HG03342 (cell line): ENCODE data around the gene ADAMTS13.

Source experiments
- ATAC-seq: cut with Tn5 transposase; IDR thresholded peaks from one replicate; pipeline ENCODE4 v1.9.1; 2021; ENCODE audit warnings: mild to moderate bottlenecking, moderate library complexity; ENCODE audit not compliant: unreplicated experiment

The ADAMTS13 gene

GRCh38 chr9:133505901-133506652 is 83.9 kb downstream of the ADAMTS13 start:
- ATAC-seq = no peak

- no peak for ATAC-seq
Measured at GRCh38 chr9:133506653-133507038, 84.5 kb downstream of the ADAMTS13 start.

DNA sequence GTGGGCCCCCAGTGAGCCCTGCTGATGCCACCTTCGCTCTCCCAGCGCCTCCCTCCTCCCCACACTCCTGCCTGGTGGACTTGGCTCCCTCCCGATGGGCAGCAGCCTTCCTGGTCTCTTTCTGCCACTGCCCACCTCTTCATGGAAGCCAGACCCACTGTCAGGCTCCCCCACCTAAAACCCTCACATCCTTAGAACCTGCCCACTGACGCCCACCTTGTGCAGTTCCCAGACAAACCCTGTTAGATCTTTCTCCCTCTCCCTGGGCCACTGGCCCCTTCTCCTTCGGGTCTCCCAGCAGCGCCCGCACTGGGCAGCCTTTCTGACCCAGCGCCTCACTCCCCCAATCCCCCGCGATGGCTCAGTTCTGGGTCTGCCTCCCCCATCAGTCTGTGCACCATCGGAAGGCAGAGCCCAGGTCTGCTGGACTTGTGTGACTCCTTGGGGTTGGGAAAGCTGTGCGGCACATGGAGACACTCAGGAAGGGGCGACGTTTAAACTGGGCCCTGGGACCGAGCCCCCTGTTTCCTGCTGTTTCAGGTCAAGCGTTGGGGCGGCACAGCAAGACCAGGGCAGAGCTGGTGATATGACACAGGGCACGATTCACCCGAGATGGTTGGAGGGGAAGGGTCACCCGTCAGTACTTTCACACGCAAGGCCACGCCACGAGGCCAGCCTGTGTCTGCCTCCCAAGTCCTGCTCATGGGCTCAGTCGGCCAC is 85.2 kb downstream of the ADAMTS13 start:
- ATAC-seq = no peak

DNA sequence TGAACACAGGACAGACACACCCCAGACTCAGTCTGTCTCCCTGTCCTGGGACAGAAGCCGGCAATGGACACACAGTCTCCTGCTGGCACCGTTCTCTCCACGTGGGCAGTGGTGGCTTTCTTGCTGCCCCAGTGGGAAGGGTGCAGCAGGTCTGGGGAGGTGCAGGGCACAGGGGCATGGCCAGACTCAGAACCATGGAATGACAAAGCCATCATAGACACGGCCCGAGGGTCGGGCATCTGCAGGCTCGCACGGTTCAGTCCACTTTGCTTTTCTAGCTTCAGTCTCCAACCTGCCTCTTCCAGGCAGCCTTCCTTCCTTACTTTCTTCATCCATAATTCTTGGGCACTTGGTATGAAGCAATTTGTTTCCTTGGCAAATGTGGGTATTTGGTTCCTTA is 85.9 kb downstream of the ADAMTS13 start:
- no peak for ATAC-seq
